GM12872 (cell line): Measurements from ENCODE around the gene KIAA1217.

Experiments used
- CTCF ChIP-seq: IDR thresholded peaks from 3 replicates; pipeline ENCODE4 v1.5.1; 2011; ENCODE audit warnings: low read depth, mild to moderate bottlenecking, low read length, moderate library complexity; ENCODE audit not compliant: insufficient read depth

KIAA1217 gene

GRCh38 chr10:24488631-24489030 lies 279.7 kb downstream of the KIAA1217 start:
- no peak for TF ChIP-seq CTCF

- no peak for TF ChIP-seq CTCF
Observed at GRCh38 chr10:24493165-24493564, 284.2 kb downstream of the KIAA1217 start.

GRCh38 chr10:24494236-24494635 lies 285.3 kb downstream of the KIAA1217 start:
- TF ChIP-seq CTCF: no peak

GRCh38 chr10:24494777-24495176 lies 285.8 kb downstream of the KIAA1217 start:
- no peak for TF ChIP-seq CTCF

GRCh38 chr10:24495666-24496460 lies 286.9 kb downstream of the KIAA1217 start:
- TF ChIP-seq CTCF: no peak

- TF ChIP-seq CTCF: no peak
Observed at GRCh38 chr10:24496906-24497305, 288.0 kb downstream of the KIAA1217 start.

- TF ChIP-seq CTCF: no peak
Observed at GRCh38 chr10:24501056-24501711, 292.2 kb downstream of the KIAA1217 start.
